ENCODE results near the gene CABP1. TPM values are rescaled to one million over a fixed set of nuclear protein-coding genes. Genes with fewer than 3 reads are reported as not detected.
A peak's percentile ranks its signal among the peaks of the same experiment; 100 is the strongest.

CABP1 gene
- total and polyA plus RNA-seq, 7 donors, result 0.60 to 1.8 (median 1.6) TPM

- H3K36me3 ChIP-seq, result no peaks in the 10 kb centered on the region
- DNase-seq, result no peak
- peaks cover 24 to 49% (median 44%) of the 10 kb centered on the region in 3 donors for H3K27me3 ChIP-seq
- 79 to 82% methylated on average over 6 of the region's 6 CpGs for WGBS, 2 donors
- TF ChIP-seq EP300 (IDR thresholded peaks at IDR 0.05) (no peak), POLR2A (IDR thresholded peaks at IDR 0.05) (no peak), CTCF (IDR thresholded peaks at IDR 0.05) (no peak), POLR2AphosphoS5 (IDR thresholded peaks at IDR 0.05) (no peak)
- intact Hi-C loops (cut with DNase I), result no loop called here
- H3K4me1 ChIP-seq, result peaks cover 0 to 30% (median 25%) of the 10 kb centered on the region in 4 donors
- no peaks in the 10 kb centered on the region for H3K9me3 ChIP-seq
- H3K27ac ChIP-seq, result no peak overlapping the region
- H3K4me3 ChIP-seq, result no peak overlapping the region
These were observed 5.6 kb downstream of the CABP1 start for GRCh38 chr12:120646044-120646443.

- no peaks in the 10 kb centered on the region for H3K9me3 ChIP-seq
- intact Hi-C loops (cut with DNase I), result no loop called here
- peaks cover 0 to 31% (median 20%) of the 10 kb centered on the region in 4 donors for H3K4me1 ChIP-seq
- DNase-seq, result no peak
- peaks cover 11 to 35% (median 31%) of the 10 kb centered on the region in 3 donors for H3K27me3 ChIP-seq
- TF ChIP-seq CTCF (IDR thresholded peaks at IDR 0.05) (no peak), EP300 (IDR thresholded peaks at IDR 0.05) (no peak), POLR2AphosphoS5 (IDR thresholded peaks at IDR 0.05) (no peak), POLR2A (IDR thresholded peaks at IDR 0.05) (no peak)
- 81 to 89% methylated on average over 13 of the region's 13 CpGs for WGBS, 2 donors
- H3K36me3 ChIP-seq, result no peaks in the 10 kb centered on the region
- no peak overlapping the region for H3K27ac ChIP-seq
- H3K4me3 ChIP-seq, result no peak overlapping the region
These were observed 6.9 kb downstream of the CABP1 start for GRCh38 chr12:120647375-120647755.

GRCh38 chr12:120649442-120650232 is 9.2 kb downstream of the CABP1 start:
- Histone ChIP-seq H3K4me3 (peak overlapping the region; percentile 19 to 45 (median 42)), H3K36me3 (no peaks in the 10 kb centered on the region), H3K4me1 (peaks cover 0 to 54% (median 40%) of the 10 kb centered on the region in 4 donors), H3K27me3 (peaks cover 0 to 13% (median 10%) of the 10 kb centered on the region in 3 donors), H3K9me3 (no peaks in the 10 kb centered on the region), H3K27ac (peak overlapping the region; percentile 68 to 81 (median 77))
- 20 to 41% methylated on average over 33 of the region's 33 CpGs for WGBS, 2 donors
- no peak for DNase-seq
- intact Hi-C loops (cut with DNase I), result loop anchor here (2.0 kb wide), 4 partner anchors 37 to 321 kb away; partner anchors contain the start of gene MLEC
- TF ChIP-seq CTCF (IDR thresholded peaks at IDR 0.05) (peak in 2 of 4 experiments; percentile 4 to 48), EP300 (IDR thresholded peaks at IDR 0.05) (no peak), POLR2A (IDR thresholded peaks at IDR 0.05) (no peak), POLR2AphosphoS5 (IDR thresholded peaks at IDR 0.05) (no peak)

- WGBS, 2 donors, result 68 to 86% methylated on average over 12 of the region's 12 CpGs
- Histone ChIP-seq H3K4me3 (peak overlapping the region in 3 of 4 donors; percentile 41 to 45 (median 43)), H3K36me3 (no peaks in the 10 kb centered on the region), H3K4me1 (peaks cover 0 to 59% (median 46%) of the 10 kb centered on the region in 4 donors), H3K27ac (peak overlapping the region; percentile 38 to 79 (median 72)), H3K27me3 (peaks cover 0 to 7% (median 3%) of the 10 kb centered on the region in 3 donors), H3K9me3 (no peaks in the 10 kb centered on the region)
- intact Hi-C loops (cut with DNase I), result no loop called here
- DNase-seq, result no peak
- TF ChIP-seq POLR2A (IDR thresholded peaks at IDR 0.05) (no peak), POLR2AphosphoS5 (IDR thresholded peaks at IDR 0.05) (no peak), EP300 (IDR thresholded peaks at IDR 0.05) (no peak), CTCF (IDR thresholded peaks at IDR 0.05) (no peak)
These were observed 9.8 kb downstream of the CABP1 start for GRCh38 chr12:120650233-120650690.
